ENCODE data around the gene PPP2R5C.

Gene PPP2R5C

GRCh38 chr14:101859958-101860357, 98.4 kb downstream of the PPP2R5C start:
- CTCF ChIA-PET = interaction anchor here (0.7 kb wide), 1 partner anchor 1921 kb away, joined by 3 read pairs; no protein-coding TSS in a partner anchor
- POLR2A ChIA-PET (ENCODE audit: low non-redundant PET) = no interaction called here
- H3K27ac ChIP-seq = no peak overlapping the region
- no peak for DNase-seq (ENCODE audit: low spot score)
- TF ChIP-seq CTCF (conservative IDR thresholded peaks at IDR 0.05; ENCODE audit: low read depth) = no peak

GRCh38 chr14:101861464-101861863, 100.0 kb downstream of the PPP2R5C start:
- no peak for TF ChIP-seq CTCF (conservative IDR thresholded peaks at IDR 0.05; ENCODE audit: low read depth)
- ChIA-PET CTCF (interaction anchor here (0.6 to 0.7 kb wide), 2 partner anchors 28 to 152 kb away, joined by 3 to 5 read pairs; no protein-coding TSS in a partner anchor), POLR2A (ENCODE audit: low non-redundant PET) (no interaction called here)
- H3K27ac ChIP-seq = no peak overlapping the region
- DNase-seq (ENCODE audit: low spot score) = no peak

- POLR2A ChIA-PET (ENCODE audit: low non-redundant PET) = interaction anchor here (0.6 kb wide), 2 partner anchors 53 to 54 kb away, joined by 3 to 4 read pairs; no protein-coding TSS in a partner anchor
These were observed 100.7 kb downstream of the PPP2R5C start for GRCh38 chr14:101862177-101862576.

GRCh38 chr14:101862711-101863110, 101.2 kb downstream of the PPP2R5C start:
- no peak overlapping the region for H3K27ac ChIP-seq
- no peak for TF ChIP-seq CTCF (conservative IDR thresholded peaks at IDR 0.05; ENCODE audit: low read depth)
- POLR2A ChIA-PET (ENCODE audit: low non-redundant PET) = no interaction called here
- CTCF ChIA-PET = no interaction called here
- no peak for DNase-seq (ENCODE audit: low spot score)

More at GRCh38 chr14:101862177-101862576, 100.7 kb downstream of the PPP2R5C start:
- no peak for DNase-seq (ENCODE audit: low spot score)
- no peak overlapping the region for H3K27ac ChIP-seq
- CTCF ChIA-PET = interaction anchor here (0.7 kb wide), 1 partner anchor 27 kb away, joined by 5 read pairs; no protein-coding TSS in a partner anchor
- no peak for TF ChIP-seq CTCF (conservative IDR thresholded peaks at IDR 0.05; ENCODE audit: low read depth)

GRCh38 chr14:101865288-101865687, 103.8 kb downstream of the PPP2R5C start:
- no peak overlapping the region for H3K27ac ChIP-seq
- POLR2A ChIA-PET (ENCODE audit: low non-redundant PET) = no interaction called here
- no peak for DNase-seq (ENCODE audit: low spot score)
- CTCF ChIA-PET = no interaction called here
- TF ChIP-seq CTCF (conservative IDR thresholded peaks at IDR 0.05; ENCODE audit: low read depth) = no peak

- ChIA-PET CTCF (interaction anchor here (0.6 kb wide), 1 partner anchor 133 kb away, joined by 3 read pairs; no protein-coding TSS in a partner anchor), POLR2A (ENCODE audit: low non-redundant PET) (no interaction called here)
- H3K27ac ChIP-seq = no peak overlapping the region
- no peak for TF ChIP-seq CTCF (conservative IDR thresholded peaks at IDR 0.05; ENCODE audit: low read depth)
- no peak for DNase-seq (ENCODE audit: low spot score)
These were observed 106.3 kb downstream of the PPP2R5C start for GRCh38 chr14:101867854-101868253.
